GM23338 (cell line): ENCODE data around the gene BEGAIN. TPM values are rescaled to one million over a fixed set of nuclear protein-coding genes. Genes with fewer than 3 reads are reported as not detected.

Source experiments
- ATAC-seq: fragments of 200-7000 bp; cut with Tn5 transposase; 3 replicates; pipeline ENCODE4 v1.9.1; 2020
- DNase-seq: peaks from one replicate; pipeline ENCODE4 v3.0.0-alpha.2; 2015; ENCODE audit warnings: low spot score
- H2AFZ ChIP-seq: fragments of 200-600 bp; sonication (generic); 2 replicates; pipeline ENCODE4 v1.8.0; 2016; ENCODE audit warnings: antibody characterized with exemption, mild to moderate bottlenecking, moderate library complexity
- H3F3A ChIP-seq: fragments of 200-600 bp; sonication (generic); replicated peaks from 2 replicates; pipeline ENCODE4 v1.8.0; 2017; ENCODE audit warnings: antibody characterized with exemption, mixed run types, low read depth
- H3K27ac ChIP-seq: fragments of 200-600 bp; sonication (generic); 2 replicates; pipeline ENCODE4 v1.6.1; 2016; ENCODE audit warnings: low read depth
- H3K27me3 ChIP-seq: fragments of 200-600 bp; sonication (generic); 2 replicates; pipeline ENCODE4 v1.8.0; 2016; ENCODE audit warnings: mild to moderate bottlenecking, mixed run types, moderate library complexity; ENCODE audit not compliant: insufficient read depth
- H3K36me3 ChIP-seq: fragments of 200-600 bp; sonication (generic); 2 replicates; pipeline ENCODE4 v1.8.0; 2016; ENCODE audit warnings: mild to moderate bottlenecking; ENCODE audit not compliant: insufficient read depth
- H3K4me1 ChIP-seq: fragments of 200-600 bp; sonication (generic); 2 replicates; pipeline ENCODE4 v1.8.0; 2016; ENCODE audit warnings: mild to moderate bottlenecking, moderate library complexity; ENCODE audit not compliant: insufficient read depth
- H3K4me2 ChIP-seq: fragments of 200-600 bp; sonication (generic); 2 replicates; pipeline ENCODE4 v1.7.1; 2017; ENCODE audit warnings: mixed run types
- H3K4me3 ChIP-seq: fragments of 200-600 bp; sonication (generic); 2 replicates; pipeline ENCODE4 v1.6.1; 2016; ENCODE audit warnings: mixed run types
- H3K79me2 ChIP-seq: fragments of 200-600 bp; sonication (generic); replicated peaks from 2 replicates; pipeline ENCODE4 v1.8.0; 2017; ENCODE audit warnings: mild to moderate bottlenecking; ENCODE audit not compliant: insufficient read depth
- H3K9me2 ChIP-seq: fragments of 200-600 bp; sonication (generic); 2 replicates; pipeline ENCODE4 v1.8.0; 2017; ENCODE audit not compliant: insufficient read depth
- H4K20me1 ChIP-seq: fragments of 200-600 bp; sonication (generic); replicated peaks from 2 replicates; pipeline ENCODE4 v1.8.0; 2017; ENCODE audit warnings: mild to moderate bottlenecking; ENCODE audit not compliant: insufficient read depth
- H3K27ac Mint-ChIP-seq: 2 replicates; pipeline ENCODE4 v1.8.0; 2020; ENCODE audit warnings: inconsistent platforms, mild to moderate bottlenecking, moderate library complexity, mixed read lengths
- H3K27me3 Mint-ChIP-seq: 3 replicates; pipeline ENCODE4 v1.8.0; 2022; ENCODE audit warnings: low read depth, mild to moderate bottlenecking, moderate library complexity, mixed read lengths, inconsistent platforms; ENCODE audit not compliant: insufficient read depth, poor library complexity
- H3K36me3 Mint-ChIP-seq: 3 replicates; pipeline ENCODE4 v1.8.0; 2021; ENCODE audit warnings: low read depth, mild to moderate bottlenecking, inconsistent platforms, moderate library complexity, mixed read lengths
- H3K4me1 Mint-ChIP-seq: 3 replicates; pipeline ENCODE4 v1.8.0; 2020; ENCODE audit warnings: mild to moderate bottlenecking, inconsistent platforms, mixed read lengths
- H3K4me3 Mint-ChIP-seq: 3 replicates; pipeline ENCODE4 v1.8.0; 2021; ENCODE audit warnings: moderate library complexity, mild to moderate bottlenecking, inconsistent platforms, mixed read lengths
- H3K9me3 Mint-ChIP-seq: 3 replicates; pipeline ENCODE4 v1.8.0; 2020; ENCODE audit warnings: moderate library complexity, mild to moderate bottlenecking, inconsistent platforms, mixed read lengths
- CREB1 ChIP-seq: fragments of 250-450 bp; sonication (Bioruptor Pico); IDR thresholded peaks from 2 replicates; pipeline ENCODE4 v1.5.0; 2020; ENCODE audit warnings: low read depth, mild to moderate bottlenecking, moderate library complexity
- CTCF ChIP-seq, 2 experiments: fragments of 200-600 bp in 1 of 2; sonication (generic) in 1 of 2; conservative IDR thresholded peaks; 2 replicates each; pipeline versions ENCODE4 v1.5.1 to v1.6.1; 2016 to 2017; ENCODE audit warnings: antibody characterized with exemption in 2 of 2, low read depth in 2 of 2, mild to moderate bottlenecking in 2 of 2, moderate library complexity in 1 of 2
- EZH2 ChIP-seq: fragments of 200-600 bp; sonication (generic); IDR thresholded peaks from one replicate; pipeline ENCODE4 v1.8.0; 2017; ENCODE audit warnings: antibody characterized with exemption, mild to moderate bottlenecking, low read depth; ENCODE audit not compliant: unreplicated experiment
- EZH2phosphoT487 ChIP-seq: fragments of 200-600 bp; sonication (generic); IDR thresholded peaks from one replicate; pipeline ENCODE4 v1.8.1; 2018; ENCODE audit warnings: antibody characterized with exemption; ENCODE audit not compliant: unreplicated experiment
- JUNB ChIP-seq: IDR thresholded peaks from one replicate; pipeline ENCODE4 v1.6.1; 2016; ENCODE audit warnings: antibody characterized with exemption; ENCODE audit not compliant: unreplicated experiment
- NANOG ChIP-seq: IDR thresholded peaks from 2 replicates; pipeline ENCODE4 v1.6.1; 2016; ENCODE audit warnings: antibody characterized with exemption, borderline replicate concordance
- POLR2AphosphoS5 ChIP-seq: IDR thresholded peaks from 2 replicates; pipeline ENCODE4 v1.6.1; 2016; ENCODE audit warnings: antibody characterized with exemption, low read depth
- REST ChIP-seq: IDR thresholded peaks from one replicate; pipeline ENCODE4 v1.6.1; 2018; ENCODE audit warnings: antibody characterized with exemption; ENCODE audit not compliant: unreplicated experiment
- STAT1 ChIP-seq: IDR thresholded peaks from one replicate; pipeline ENCODE4 v1.6.1; 2016; ENCODE audit warnings: antibody characterized with exemption; ENCODE audit not compliant: unreplicated experiment
- ZNF114 ChIP-seq: fragments of 250-450 bp; sonication (Bioruptor Pico); IDR thresholded peaks from 2 replicates; pipeline ENCODE4 v1.5.0; 2020; ENCODE audit warnings: mild to moderate bottlenecking, moderate library complexity
- ZNF331 ChIP-seq: fragments of 250-450 bp; sonication (Bioruptor Pico); IDR thresholded peaks from 2 replicates; pipeline ENCODE4 v1.5.0; 2020; ENCODE audit warnings: low read depth, mild to moderate bottlenecking, moderate library complexity
- polyA plus RNA-seq: library from polyadenylated mRNA; unstranded; fragments of >200 nt; fragmentation: Nextera tagmentation; extraction: Ambion mirVana; gene quantifications from 2 replicates; pipeline ENCODE4 v1.2.1, GENCODE V29; 2016
- total RNA-seq: library from RNA; depleted of rRNA; stranded (reverse); fragments of >200 nt; shearing (Covaris generic); gene quantifications from 2 replicates; pipeline ENCODE4 v1.2.3, GENCODE V29; 2014
- TF ChIP-seq, protein P1 (sequence below): fragments of 250-450 bp; sonication (Bioruptor Pico); IDR thresholded peaks from 2 replicates; pipeline ENCODE4 v1.5.0; 2020; ENCODE audit warnings: mild to moderate bottlenecking, moderate library complexity
- TF ChIP-seq, protein P2 (sequence below): IDR thresholded peaks from 2 replicates; pipeline ENCODE4 v1.6.1; 2016; ENCODE audit warnings: antibody characterized with exemption

The BEGAIN gene
- total and polyA plus RNA-seq, 2 experiments from 2014 or later = 0.60 to 2.4 TPM

DNA sequence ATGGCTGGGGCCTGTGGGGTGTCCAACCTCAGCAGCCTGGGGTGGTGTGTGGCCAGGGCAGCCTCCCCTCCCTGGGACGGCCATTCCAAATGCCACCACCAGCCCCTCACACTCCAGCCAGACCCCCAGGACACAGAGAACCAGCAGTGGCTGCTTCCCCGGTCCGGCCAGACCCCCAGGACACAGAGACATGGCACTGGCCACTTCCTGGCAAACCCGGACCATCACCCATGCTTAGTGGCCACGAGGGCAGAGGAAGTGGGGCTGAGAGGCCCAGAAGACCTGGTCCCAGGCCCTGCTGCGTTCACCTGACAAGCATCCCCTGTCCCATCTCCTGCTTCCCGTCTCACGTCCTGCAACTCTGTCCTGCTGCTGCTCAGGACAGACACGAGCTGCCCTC is 26.7 kb downstream of the BEGAIN start:
- Histone ChIP-seq H3K9me2 (no peaks in the 10 kb centered on the region), H4K20me1 (no peaks in the 10 kb centered on the region), H2AFZ (no peak overlapping the region), H3K4me2 (no peak overlapping the region), H3K4me3 (no peak overlapping the region), H3K27me3 (no peaks in the 10 kb centered on the region), H3K79me2 (no peaks in the 10 kb centered on the region), H3F3A (no peaks in the 10 kb centered on the region), H3K4me1 (peaks cover 5% of the 10 kb centered on the region; the same call in 1 of the 2 replicates), H3K27ac (no peak overlapping the region), H3K36me3 (no peaks in the 10 kb centered on the region)
- ATAC-seq (no peak), DNase-seq (no peak)
- no peaks in the 10 kb centered on the region; the same call in 2 of the 3 replicates for H3K9me3 Mint-ChIP-seq
- peaks cover 11% of the 10 kb centered on the region; the same call in 2 of the 3 replicates for H3K4me1 Mint-ChIP-seq
- no peak overlapping the region for H3K27ac Mint-ChIP-seq
- H3K4me3 Mint-ChIP-seq = no peak overlapping the region
- H3K36me3 Mint-ChIP-seq = no peaks in the 10 kb centered on the region
- peaks cover 13% of the 10 kb centered on the region for H3K27me3 Mint-ChIP-seq
- TF ChIP-seq REST = no peak
- no peak for TF ChIP-seq EZH2phosphoT487
- TF ChIP-seq STAT1 = no peak
- TF ChIP-seq ZNF331 (CRISPR knock-in tag) = no peak
- no peak for TF ChIP-seq JUNB
- TF ChIP-seq EZH2 = no peak
- TF ChIP-seq, protein P1, sequence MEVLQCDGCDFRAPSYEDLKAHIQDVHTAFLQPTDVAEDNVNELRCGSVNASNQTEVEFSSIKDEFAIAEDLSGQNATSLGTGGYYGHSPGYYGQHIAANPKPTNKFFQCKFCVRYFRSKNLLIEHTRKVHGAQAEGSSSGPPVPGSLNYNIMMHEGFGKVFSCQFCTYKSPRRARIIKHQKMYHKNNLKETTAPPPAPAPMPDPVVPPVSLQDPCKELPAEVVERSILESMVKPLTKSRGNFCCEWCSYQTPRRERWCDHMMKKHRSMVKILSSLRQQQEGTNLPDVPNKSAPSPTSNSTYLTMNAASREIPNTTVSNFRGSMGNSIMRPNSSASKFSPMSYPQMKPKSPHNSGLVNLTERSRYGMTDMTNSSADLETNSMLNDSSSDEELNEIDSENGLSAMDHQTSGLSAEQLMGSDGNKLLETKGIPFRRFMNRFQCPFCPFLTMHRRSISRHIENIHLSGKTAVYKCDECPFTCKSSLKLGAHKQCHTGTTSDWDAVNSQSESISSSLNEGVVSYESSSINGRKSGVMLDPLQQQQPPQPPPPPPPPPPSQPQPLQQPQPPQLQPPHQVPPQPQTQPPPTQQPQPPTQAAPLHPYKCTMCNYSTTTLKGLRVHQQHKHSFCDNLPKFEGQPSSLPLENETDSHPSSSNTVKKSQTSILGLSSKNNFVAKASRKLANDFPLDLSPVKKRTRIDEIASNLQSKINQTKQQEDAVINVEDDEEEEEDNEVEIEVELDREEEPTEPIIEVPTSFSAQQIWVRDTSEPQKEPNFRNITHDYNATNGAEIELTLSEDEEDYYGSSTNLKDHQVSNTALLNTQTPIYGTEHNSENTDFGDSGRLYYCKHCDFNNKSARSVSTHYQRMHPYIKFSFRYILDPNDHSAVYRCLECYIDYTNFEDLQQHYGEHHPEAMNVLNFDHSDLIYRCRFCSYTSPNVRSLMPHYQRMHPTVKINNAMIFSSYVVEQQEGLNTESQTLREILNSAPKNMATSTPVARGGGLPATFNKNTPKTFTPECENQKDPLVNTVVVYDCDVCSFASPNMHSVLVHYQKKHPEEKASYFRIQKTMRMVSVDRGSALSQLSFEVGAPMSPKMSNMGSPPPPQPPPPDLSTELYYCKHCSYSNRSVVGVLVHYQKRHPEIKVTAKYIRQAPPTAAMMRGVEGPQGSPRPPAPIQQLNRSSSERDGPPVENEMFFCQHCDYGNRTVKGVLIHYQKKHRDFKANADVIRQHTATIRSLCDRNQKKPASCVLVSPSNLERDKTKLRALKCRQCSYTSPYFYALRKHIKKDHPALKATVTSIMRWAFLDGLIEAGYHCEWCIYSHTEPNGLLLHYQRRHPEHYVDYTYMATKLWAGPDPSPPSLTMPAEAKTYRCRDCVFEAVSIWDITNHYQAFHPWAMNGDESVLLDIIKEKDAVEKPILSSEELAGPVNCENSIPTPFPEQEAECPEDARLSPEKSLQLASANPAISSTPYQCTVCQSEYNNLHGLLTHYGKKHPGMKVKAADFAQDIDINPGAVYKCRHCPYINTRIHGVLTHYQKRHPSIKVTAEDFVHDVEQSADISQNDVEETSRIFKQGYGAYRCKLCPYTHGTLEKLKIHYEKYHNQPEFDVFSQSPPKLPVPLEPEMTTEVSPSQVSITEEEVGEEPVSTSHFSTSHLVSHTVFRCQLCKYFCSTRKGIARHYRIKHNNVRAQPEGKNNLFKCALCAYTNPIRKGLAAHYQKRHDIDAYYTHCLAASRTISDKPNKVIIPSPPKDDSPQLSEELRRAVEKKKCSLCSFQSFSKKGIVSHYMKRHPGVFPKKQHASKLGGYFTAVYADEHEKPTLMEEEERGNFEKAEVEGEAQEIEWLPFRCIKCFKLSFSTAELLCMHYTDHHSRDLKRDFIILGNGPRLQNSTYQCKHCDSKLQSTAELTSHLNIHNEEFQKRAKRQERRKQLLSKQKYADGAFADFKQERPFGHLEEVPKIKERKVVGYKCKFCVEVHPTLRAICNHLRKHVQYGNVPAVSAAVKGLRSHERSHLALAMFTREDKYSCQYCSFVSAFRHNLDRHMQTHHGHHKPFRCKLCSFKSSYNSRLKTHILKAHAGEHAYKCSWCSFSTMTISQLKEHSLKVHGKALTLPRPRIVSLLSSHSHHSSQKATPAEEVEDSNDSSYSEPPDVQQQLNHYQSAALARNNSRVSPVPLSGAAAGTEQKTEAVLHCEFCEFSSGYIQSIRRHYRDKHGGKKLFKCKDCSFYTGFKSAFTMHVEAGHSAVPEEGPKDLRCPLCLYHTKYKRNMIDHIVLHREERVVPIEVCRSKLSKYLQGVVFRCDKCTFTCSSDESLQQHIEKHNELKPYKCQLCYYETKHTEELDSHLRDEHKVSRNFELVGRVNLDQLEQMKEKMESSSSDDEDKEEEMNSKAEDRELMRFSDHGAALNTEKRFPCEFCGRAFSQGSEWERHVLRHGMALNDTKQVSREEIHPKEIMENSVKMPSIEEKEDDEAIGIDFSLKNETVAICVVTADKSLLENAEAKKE (CRISPR knock-in tag) = no peak
- no peak for TF ChIP-seq NANOG
- TF ChIP-seq CREB1 (CRISPR knock-in tag) = no peak
- TF ChIP-seq, protein P2, sequence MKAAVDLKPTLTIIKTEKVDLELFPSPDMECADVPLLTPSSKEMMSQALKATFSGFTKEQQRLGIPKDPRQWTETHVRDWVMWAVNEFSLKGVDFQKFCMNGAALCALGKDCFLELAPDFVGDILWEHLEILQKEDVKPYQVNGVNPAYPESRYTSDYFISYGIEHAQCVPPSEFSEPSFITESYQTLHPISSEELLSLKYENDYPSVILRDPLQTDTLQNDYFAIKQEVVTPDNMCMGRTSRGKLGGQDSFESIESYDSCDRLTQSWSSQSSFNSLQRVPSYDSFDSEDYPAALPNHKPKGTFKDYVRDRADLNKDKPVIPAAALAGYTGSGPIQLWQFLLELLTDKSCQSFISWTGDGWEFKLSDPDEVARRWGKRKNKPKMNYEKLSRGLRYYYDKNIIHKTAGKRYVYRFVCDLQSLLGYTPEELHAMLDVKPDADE = no peak
- no peak for TF ChIP-seq POLR2AphosphoS5
- no peak for TF ChIP-seq CTCF (conservative IDR thresholded peaks at IDR 0.05; ENCODE audit: low read depth in 2 of 2)
- no peak for TF ChIP-seq ZNF114 (CRISPR knock-in tag)
